Activated naive CD4-positive, alpha-beta T cell treated with anti-CD3 and anti-CD28 coated beads for 36 hours (primary cell): Measurements from ENCODE around the gene PHEX. TPM values are rescaled to one million over a fixed set of nuclear protein-coding genes. Genes with fewer than 3 reads are reported as not detected.
"Not testable (repeated sequence)": the region's sequence is repeated elsewhere in the genome, so short reads cannot be mapped to it uniquely, and the experiment has no call there.

ENCODE experiments used
- CTCF ChIA-PET: fragments of 350-600 bp; sonication (Branson Sonifier 250); formaldehyde crosslinking; loops from one replicate; lab custom pipeline; 2021; ENCODE audit warnings: antibody characterized with exemption; lab: Charles Lee
- DNase-seq: peaks from one replicate; pipeline ENCODE4 v3.0.0-alpha.2; 2020
- H3K27ac Mint-ChIP-seq: one replicate; pipeline ENCODE4 v1.8.0; 2021; ENCODE audit warnings: mild to moderate bottlenecking, mixed read lengths
- H3K27me3 Mint-ChIP-seq: one replicate; pipeline ENCODE4 v1.8.0; 2021; ENCODE audit warnings: low read depth, mixed read lengths
- H3K36me3 Mint-ChIP-seq: one replicate; pipeline ENCODE4 v1.8.0; 2021; ENCODE audit warnings: low read depth, mixed read lengths
- H3K4me1 Mint-ChIP-seq: one replicate; pipeline ENCODE4 v1.8.0; 2021; ENCODE audit warnings: low read depth, mixed read lengths
- H3K4me3 Mint-ChIP-seq: one replicate; pipeline ENCODE4 v1.8.0; 2021; ENCODE audit warnings: mild to moderate bottlenecking, moderate library complexity, mixed read lengths
- H3K9me3 Mint-ChIP-seq: one replicate; pipeline ENCODE4 v1.8.0; 2021; ENCODE audit warnings: mixed read lengths
- intact Hi-C: fragments of 100-400 bp; cut with micrococcal nuclease; formaldehyde crosslinking; loops from one replicate; pipeline ENCODE4 v1.15.1; 2023
- total RNA-seq, 2 experiments: library from RNA; stranded (reverse); gene quantifications; one replicate each; pipeline ENCODE4 v1.2.3, GENCODE V29; 2021

Gene PHEX
- total RNA-seq, 2 experiments from 2014 or later = 0.31 to 0.64 TPM

- H3K4me1 Mint-ChIP-seq = no peaks in the 10 kb centered on the region
- H3K27ac Mint-ChIP-seq = no peak overlapping the region
- H3K36me3 Mint-ChIP-seq = no peaks in the 10 kb centered on the region
- H3K9me3 Mint-ChIP-seq = peaks cover 1% of the 10 kb centered on the region
- CTCF ChIA-PET = interaction anchor here (1.1 kb wide), 1 partner anchor 291 kb away, joined by 3 read pairs; no protein-coding TSS in a partner anchor
- no peak for DNase-seq
- no peaks in the 10 kb centered on the region for H3K27me3 Mint-ChIP-seq
- intact Hi-C loops = no loop called here
- H3K4me3 Mint-ChIP-seq = no peak overlapping the region
These were observed 244.7 kb downstream of the PHEX start for GRCh38 chrX:22276781-22277180.

- Mint-ChIP-seq H3K4me1 (no peaks in the 10 kb centered on the region), H3K27me3 (no peaks in the 10 kb centered on the region), H3K27ac (no peak overlapping the region), H3K9me3 (peaks cover 1% of the 10 kb centered on the region), H3K4me3 (no peak overlapping the region), H3K36me3 (no peaks in the 10 kb centered on the region)
- DNase-seq = no peak
- intact Hi-C loops = no loop called here
- CTCF ChIA-PET = no interaction called here
These were observed 246.2 kb downstream of the PHEX start for GRCh38 chrX:22278375-22278774.

GRCh38 chrX:22289209-22289608 lies 257.1 kb downstream of the PHEX start:
- H3K27ac Mint-ChIP-seq, CTCF ChIA-PET, H3K36me3 Mint-ChIP-seq: not testable (repeated sequence)

DNA sequence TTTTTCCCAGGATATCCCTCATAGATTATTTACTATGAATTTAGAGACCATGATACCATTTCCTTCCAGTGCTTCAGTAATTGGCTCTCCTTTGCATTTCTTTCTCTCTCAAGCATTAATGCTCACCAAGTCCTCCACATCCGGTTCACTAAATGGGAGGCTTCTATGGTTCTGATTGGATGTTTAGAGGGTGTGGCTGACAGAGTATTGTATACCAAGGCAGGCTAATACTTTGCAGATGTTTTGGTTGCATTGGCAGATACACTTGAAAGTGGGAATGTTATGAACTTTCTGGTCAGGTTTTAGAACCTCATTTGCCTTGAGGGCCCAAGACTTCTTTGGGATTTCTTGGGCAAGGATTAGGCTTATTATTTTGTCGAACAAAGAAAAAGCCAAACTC lies 264.7 kb downstream of the PHEX start:
- H3K27ac Mint-ChIP-seq = no peak overlapping the region
- DNase-seq = no peak
- H3K36me3 Mint-ChIP-seq = no peaks in the 10 kb centered on the region
- intact Hi-C loops = no loop called here
- no peaks in the 10 kb centered on the region for H3K4me1 Mint-ChIP-seq
- peaks cover 7% of the 10 kb centered on the region for H3K27me3 Mint-ChIP-seq
- H3K4me3 Mint-ChIP-seq = no peak overlapping the region
- no peaks in the 10 kb centered on the region for H3K9me3 Mint-ChIP-seq
- CTCF ChIA-PET = no interaction called here

More at GRCh38 chrX:22289209-22289608, 257.1 kb downstream of the PHEX start:
- H3K4me1 Mint-ChIP-seq, intact Hi-C loops, H3K4me3 Mint-ChIP-seq, DNase-seq, H3K9me3 Mint-ChIP-seq, H3K27me3 Mint-ChIP-seq: not testable (repeated sequence)

DNA sequence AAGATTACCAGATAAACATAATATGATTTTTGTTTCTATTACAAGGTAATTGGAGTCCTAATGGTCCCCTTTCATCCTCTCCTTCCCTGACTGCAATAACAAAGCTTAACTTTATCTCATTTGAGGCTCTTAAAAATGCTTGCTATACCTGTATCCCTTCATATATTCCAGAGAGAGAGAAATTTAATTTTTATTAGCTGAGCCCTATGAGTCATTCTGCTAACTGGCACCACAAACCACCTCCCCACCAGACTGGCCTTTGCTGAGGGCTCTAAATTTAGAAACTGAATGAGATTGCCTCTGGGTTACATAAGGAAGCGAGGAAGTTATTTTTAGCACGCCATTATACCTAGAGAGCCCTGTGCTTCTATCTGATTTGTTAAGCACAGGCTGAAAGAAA lies 268.0 kb downstream of the PHEX start:
- Mint-ChIP-seq H3K4me1 (no peaks in the 10 kb centered on the region), H3K4me3 (no peak overlapping the region), H3K27ac (no peak overlapping the region), H3K36me3 (no peaks in the 10 kb centered on the region), H3K27me3 (no peaks in the 10 kb centered on the region), H3K9me3 (no peaks in the 10 kb centered on the region)
- CTCF ChIA-PET = no interaction called here
- intact Hi-C loops = no loop called here
- DNase-seq = no peak

Other genes with a start within 250 kb of the PHEX start
- 1 to 10 TPM; 4.7 to 5.4 TPM for gene MBTPS2, start 192.7 kb upstream of the PHEX start, total RNA-seq
- 1 to 10 TPM in 1 of 2 experiments, under 1 TPM in 1; 0.79 to 1.3 TPM for gene YY2, start 176.3 kb upstream of the PHEX start, total RNA-seq
- gene SMS, start 91.6 kb upstream of the PHEX start, total RNA-seq = 100 to 1,000 TPM; 148 to 156 TPM
- gene CBLL2, start 240.6 kb downstream of the PHEX start, total RNA-seq = not detected